ENCODE measurements around the gene ENOX1. TPM values are rescaled to one million over a fixed set of nuclear protein-coding genes. Genes with fewer than 3 reads are reported as not detected.
A peak's percentile ranks its signal among the peaks of the same experiment; 100 is the strongest.

Gene ENOX1
- total and polyA plus RNA-seq, 2 donors (not counting 3 experiments of a cell fraction or from before 2014, with no cell fraction given) = 0.17 to 0.97 TPM

DNA sequence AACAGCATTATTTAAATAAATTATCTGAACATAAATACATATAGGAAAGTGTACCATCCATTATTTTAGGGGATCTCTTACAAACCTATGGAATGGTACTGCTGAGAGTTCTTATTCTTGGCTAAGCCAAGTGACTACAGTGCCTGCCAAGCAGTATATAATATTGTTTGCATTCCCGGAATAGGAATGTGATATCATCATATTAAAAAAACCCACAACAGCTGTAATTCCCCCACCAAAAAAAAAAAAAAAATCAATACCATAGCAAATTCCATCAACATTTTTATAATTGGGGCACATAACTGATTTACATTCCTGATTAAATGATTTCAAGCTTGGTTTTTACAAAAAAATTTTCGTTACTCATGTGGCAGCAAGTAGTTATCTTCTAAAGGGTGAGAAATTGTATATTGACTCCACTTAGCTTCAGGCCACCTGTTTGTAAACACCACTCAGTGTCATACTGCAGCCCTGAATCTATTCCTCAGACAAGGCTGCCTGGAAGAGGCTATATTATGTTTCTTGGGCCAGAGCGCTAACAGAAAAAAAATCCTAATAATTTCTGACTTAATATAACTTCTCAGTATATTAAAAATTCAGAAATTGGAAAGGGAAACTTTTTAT is 485.3 kb downstream of the ENOX1 start:
- Histone ChIP-seq H2AFZ (ENCODE audit: low read depth, low read length) (no peak overlapping the region), H3K4me1 (ENCODE audit: control insufficient read depth, extremely low read depth, insufficient read depth, low read length) (peaks cover 57% of the 10 kb centered on the region), H3K9me1 (replicated peaks; ENCODE audit: control insufficient read depth, extremely low read depth, insufficient read depth, low read length) (no peaks in the 10 kb centered on the region), H3K9ac (replicated peaks; ENCODE audit: extremely low read depth, insufficient read depth, low read length) (no peak overlapping the region), H3K27me3 (ENCODE audit: control insufficient read depth in 2 of 2, insufficient read depth in 2 of 2, low read length in 2 of 2) (no peaks in the 10 kb centered on the region), H3K27ac (ENCODE audit: insufficient read depth, low read depth, low read length) (no peak overlapping the region), H3K36me3 (ENCODE audit: control insufficient read depth in 2 of 2, extremely low read depth in 1 of 2, insufficient read depth in 2 of 2, low read length in 2 of 2) (no peaks in the 10 kb centered on the region), H4K20me1 (replicated peaks; ENCODE audit: control insufficient read depth, extremely low read depth, insufficient read depth, low read length) (no peaks in the 10 kb centered on the region), H3K9me3 (replicated peaks; ENCODE audit: control insufficient read depth, insufficient read depth, low read length) (no peaks in the 10 kb centered on the region), H3K79me2 (ENCODE audit: control insufficient read depth, insufficient read depth, low read length) (no peaks in the 10 kb centered on the region), H3K4me2 (ENCODE audit: insufficient read depth, low read length) (peak overlapping the region; percentile 49), H3K4me3 (replicated peaks in 1 of 3; ENCODE audit: insufficient read depth in 1 of 3, low read depth in 1 of 3, low read length in 3 of 3) (no peak overlapping the region)
- dilution Hi-C loops (cut with MboI; ENCODE audit: extremely low pct_ligation_motif_present, low sequenced_read_pairs) (no loop called here), intact Hi-C loops (cut with micrococcal nuclease) (loop anchor here (1.0 to 10.0 kb wide), 3 partner anchors 32 to 337 kb away; no protein-coding TSS in a partner anchor)
- peak; percentile 36 for DNase-seq (ENCODE audit: low read depth, low spot score)
- POLR2A ChIA-PET = no interaction called here
- no peak for FAIRE-seq
- CTCF ChIA-PET = interaction anchor here (0.7 to 4.1 kb wide), 6 partner anchors 12 to 503 kb away, joined by 3 to 27 read pairs (median 4); no protein-coding TSS in a partner anchor
- TF ChIP-seq MYC (IDR thresholded peaks at IDR 0.05; ENCODE audit: low read depth, low read length) (no peak), JUN (IDR thresholded peaks at IDR 0.05; ENCODE audit: borderline replicate concordance, insufficient read depth, insufficient read length, low read depth) (no peak), GATA2 (IDR thresholded peaks at IDR 0.05; ENCODE audit: insufficient read depth, insufficient read length, low read depth, low read length) (no peak), POLR2A (IDR thresholded peaks at IDR 0.05; ENCODE audit: low read depth, low read length) (no peak), POLR2AphosphoS5 (IDR thresholded peaks at IDR 0.05; ENCODE audit: insufficient read depth, low read depth, low read length) (no peak), EZH2 (IDR thresholded peaks at IDR 0.05; ENCODE audit: borderline replicate concordance, low read depth, low read length, severe bottlenecking) (no peak), FOS (IDR thresholded peaks at IDR 0.05; ENCODE audit: borderline replicate concordance, insufficient read depth, low read length) (no peak)
- TF ChIP-seq, protein P1, sequence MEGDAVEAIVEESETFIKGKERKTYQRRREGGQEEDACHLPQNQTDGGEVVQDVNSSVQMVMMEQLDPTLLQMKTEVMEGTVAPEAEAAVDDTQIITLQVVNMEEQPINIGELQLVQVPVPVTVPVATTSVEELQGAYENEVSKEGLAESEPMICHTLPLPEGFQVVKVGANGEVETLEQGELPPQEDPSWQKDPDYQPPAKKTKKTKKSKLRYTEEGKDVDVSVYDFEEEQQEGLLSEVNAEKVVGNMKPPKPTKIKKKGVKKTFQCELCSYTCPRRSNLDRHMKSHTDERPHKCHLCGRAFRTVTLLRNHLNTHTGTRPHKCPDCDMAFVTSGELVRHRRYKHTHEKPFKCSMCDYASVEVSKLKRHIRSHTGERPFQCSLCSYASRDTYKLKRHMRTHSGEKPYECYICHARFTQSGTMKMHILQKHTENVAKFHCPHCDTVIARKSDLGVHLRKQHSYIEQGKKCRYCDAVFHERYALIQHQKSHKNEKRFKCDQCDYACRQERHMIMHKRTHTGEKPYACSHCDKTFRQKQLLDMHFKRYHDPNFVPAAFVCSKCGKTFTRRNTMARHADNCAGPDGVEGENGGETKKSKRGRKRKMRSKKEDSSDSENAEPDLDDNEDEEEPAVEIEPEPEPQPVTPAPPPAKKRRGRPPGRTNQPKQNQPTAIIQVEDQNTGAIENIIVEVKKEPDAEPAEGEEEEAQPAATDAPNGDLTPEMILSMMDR (IDR thresholded peaks at IDR 0.05; ENCODE audit: extremely low read depth in 1 of 2, insufficient read depth in 1 of 2, low read depth in 1 of 2, low read length in 2 of 2) = no peak
- TF ChIP-seq, protein P2, sequence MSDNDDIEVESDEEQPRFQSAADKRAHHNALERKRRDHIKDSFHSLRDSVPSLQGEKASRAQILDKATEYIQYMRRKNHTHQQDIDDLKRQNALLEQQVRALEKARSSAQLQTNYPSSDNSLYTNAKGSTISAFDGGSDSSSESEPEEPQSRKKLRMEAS (IDR thresholded peaks at IDR 0.05; ENCODE audit: insufficient read depth, insufficient read length) = no peak
- no TSS peak for BruUV-seq (replicated peaks)
